ENCODE measurements around the gene PPP1R3A.

PPP1R3A gene

DNA sequence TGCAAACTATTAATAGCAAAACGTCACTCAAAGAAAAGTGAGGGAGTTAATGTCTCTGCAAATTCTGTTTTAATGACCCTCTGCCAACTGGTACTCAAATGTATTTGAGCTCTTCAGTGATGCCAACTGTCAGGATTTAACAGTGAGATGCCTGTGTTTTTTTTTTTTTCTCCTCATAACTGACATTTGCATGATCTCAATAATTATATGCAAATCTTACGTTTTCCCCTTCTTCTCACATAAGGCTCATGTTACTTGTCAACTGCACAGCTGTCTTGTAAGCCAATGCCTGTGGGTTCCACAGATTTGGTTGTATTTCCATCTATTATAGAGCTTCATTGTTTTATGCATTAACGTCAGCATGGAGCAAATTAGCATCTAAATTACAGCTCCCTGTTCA, 38.2 kb downstream of the PPP1R3A start:
- no peak for DNase-seq (ENCODE audit: low read depth in 2 of 2, low spot score in 1 of 2)

DNA sequence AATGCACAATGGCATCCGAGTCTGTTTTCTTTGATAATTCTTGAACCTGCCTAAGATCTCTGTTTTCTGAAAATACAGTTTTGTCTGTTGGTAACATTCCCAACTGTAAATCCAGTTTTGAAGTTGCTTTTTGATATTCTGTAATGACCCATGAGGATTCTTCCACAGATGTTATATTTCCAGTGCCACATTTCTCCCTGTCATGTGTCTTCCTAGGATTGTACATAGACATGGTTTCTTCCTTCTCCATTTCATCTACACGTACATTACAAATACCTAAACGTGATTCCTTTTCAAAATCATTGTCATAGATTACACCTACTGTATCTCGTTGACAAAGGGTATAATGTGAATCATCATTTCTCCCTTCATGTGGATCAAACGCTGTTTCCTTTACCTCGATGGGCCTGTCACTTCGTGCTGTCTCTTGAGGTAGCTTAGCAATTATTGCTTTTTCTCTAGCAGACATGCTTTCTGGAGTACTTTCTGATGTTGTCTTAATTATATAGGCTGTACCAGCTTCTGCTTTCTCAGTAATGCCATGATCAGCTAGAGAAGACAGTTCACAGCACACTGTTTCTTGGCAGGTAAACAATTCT, 40.3 kb downstream of the PPP1R3A start:
- no peak for DNase-seq (ENCODE audit: low read depth in 2 of 2, low spot score in 1 of 2)

DNA sequence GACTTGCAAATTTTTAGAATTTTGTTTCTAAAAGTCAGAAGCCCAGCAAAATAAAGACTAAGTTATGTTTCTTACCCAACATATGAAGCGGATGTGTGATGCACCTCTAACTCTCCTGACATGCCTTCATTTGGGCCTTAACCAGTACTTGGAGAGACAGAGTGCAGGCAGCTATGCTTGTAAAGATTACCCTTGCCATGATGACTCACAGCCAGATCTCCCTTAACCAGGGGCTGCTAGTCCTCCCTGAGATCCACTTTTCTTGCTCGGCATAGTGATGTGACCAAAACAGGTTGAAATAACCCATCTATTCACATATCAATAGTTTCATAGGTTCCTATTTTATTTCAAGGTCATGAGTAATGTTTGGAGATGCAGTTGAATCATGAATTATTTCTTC, 43.6 kb downstream of the PPP1R3A start:
- DNase-seq (ENCODE audit: low read depth in 2 of 2, low spot score in 1 of 2) = no peak

DNA sequence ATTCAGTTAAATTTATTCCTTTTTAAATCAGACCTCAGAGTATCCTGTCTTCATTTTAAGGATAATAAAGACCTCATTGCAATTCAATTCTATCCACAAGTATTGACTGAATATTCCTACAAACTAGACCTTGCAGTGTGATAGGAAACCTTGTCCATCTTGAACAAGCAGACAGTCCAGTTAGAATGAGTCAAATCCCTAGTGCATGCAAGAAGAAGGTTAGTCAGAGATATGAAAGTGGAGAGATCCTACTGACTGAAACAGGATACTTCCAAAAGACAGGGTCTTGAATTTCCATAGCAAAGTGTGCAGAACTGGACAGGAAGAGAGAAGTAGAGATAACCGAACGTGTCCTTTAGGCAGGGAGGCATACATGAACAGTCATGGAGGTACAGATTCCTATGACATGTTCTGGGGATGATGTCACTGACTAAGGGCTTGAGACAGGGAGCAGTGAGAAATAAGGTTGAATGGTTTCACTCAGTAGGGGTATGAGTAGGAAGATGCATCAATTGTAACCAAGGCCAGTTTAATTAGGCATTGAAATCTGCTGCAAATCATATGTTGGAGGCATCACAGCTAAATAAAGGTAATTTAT, 45.2 kb downstream of the PPP1R3A start:
- no peak for DNase-seq (ENCODE audit: low read depth in 2 of 2, low spot score in 1 of 2)

DNA sequence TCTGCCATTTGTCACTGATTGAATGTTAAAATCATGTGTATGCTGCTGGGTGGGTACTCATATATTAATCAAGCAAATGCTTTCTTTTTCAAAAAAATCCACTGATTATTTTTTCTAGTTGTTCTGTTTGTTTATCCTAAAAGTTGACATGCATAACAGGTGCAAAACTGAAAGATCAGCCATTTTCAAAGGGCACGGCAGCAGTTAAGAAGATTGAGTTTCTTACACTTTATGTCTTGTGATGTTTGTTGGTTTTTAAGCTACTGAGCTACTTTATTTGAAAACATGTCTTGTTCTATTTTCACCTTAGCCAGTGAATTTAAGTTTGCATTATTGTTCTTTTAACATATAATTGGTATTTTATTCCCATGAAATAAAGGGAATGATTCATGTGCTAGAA, 45.8 kb downstream of the PPP1R3A start:
- DNase-seq (ENCODE audit: low read depth in 2 of 2, low spot score in 1 of 2) = no peak

DNA sequence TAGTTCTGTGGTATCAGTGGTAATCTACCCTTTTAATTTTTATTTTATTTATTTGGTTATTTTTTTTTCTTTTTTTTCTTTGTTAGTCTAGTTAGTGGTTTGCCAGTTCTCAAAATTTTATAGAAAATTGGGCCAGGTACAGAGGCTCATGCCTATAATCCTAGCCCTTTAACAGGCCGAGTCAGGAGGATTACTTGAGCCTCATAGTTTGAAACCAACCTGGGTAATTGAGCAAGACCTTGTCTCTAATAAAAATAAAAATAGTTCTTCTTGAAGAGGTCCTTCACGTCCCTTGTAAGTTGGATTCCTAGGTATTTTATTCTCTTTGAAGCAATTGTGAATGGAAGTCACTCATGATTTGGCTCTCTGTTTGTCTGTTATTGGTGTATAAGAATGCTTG, 51.5 kb downstream of the PPP1R3A start:
- no peak for DNase-seq (ENCODE audit: low read depth in 2 of 2, low spot score in 1 of 2)

DNA sequence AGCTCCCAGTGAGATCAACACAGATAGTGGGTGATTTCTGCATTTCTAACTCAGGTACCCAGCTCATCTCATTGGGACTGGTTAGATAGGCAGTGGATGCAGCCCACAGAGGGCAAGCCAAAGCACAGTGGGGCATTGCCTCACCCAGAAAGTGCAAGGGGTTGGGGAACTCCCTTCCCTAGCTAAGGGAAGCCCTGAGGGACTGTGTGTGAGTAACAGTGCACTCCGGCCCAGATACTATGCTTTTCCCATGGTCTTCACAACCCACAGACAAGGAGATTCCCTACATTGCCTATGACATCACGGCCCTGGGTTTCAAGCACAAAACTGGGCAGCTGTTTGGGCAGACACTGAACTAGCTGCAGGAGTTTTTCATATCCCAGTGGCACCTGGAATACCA, 62.8 kb downstream of the PPP1R3A start:
- DNase-seq (ENCODE audit: low read depth in 2 of 2, low spot score in 1 of 2) = no peak

DNA sequence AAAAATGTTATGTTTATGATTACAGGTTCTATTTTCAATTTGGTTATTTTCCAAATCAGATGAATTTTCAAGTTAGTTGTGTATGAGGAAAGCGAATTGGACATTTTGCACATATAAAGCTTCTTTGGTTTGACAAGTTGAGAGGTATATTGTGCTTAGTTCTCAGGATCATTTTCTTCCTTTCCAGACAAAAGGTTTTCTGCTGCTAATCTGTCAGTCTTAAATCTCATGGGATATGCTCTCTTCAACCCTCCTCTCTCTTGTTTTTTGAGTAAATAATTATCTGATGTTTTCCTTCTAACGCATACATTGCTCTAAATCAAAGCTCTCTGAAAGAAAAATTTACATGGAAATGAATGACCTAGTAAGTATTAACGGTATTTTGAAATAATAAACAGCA, 77.9 kb downstream of the PPP1R3A start:
- DNase-seq (ENCODE audit: low read depth in 2 of 2, low spot score in 1 of 2) = no peak

DNA sequence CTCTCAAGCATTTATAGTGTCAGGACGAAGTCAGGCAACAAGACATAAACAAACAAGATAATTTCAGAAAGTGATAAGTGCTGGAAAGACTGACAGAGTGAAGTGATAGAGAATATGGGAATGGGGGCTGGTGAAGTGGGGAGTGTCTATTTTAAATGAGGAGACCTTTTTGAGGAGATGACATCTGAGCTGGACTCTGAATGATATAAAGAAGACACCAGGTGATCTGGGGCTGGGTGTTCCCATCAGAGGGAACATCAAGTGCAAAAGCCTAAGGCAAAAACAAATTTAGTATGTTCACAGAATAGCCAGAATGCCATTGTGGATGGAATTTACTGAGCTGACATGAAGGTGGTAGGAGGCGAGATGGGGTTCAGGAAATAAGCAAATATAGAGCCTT, 83.4 kb downstream of the PPP1R3A start:
- DNase-seq (ENCODE audit: low read depth in 2 of 2, low spot score in 1 of 2) = no peak

DNA sequence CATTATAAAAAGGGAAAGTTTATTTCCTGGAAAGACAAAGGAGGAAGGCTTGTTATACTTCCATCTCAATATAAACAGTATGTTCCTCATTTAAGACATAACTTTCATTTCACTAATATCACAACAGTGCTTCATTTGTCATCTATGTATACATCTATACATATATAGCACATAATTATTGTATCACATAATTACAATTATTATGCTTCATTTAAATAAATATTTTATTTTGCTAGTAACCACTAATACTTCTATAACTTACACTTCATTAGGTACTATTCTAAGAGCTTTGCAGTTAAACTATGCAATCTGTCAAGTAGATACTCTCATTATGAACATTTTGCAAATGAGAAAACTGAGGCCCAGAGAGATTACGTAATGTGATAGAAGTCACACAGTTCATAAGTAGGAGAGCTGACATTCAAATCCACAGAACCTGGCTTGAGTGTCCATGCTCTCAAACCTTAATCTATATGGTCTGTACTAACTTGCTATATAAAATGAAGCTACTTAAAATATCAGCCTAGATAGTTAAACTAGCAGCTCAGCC, 86.5 kb downstream of the PPP1R3A start:
- no peak for DNase-seq (ENCODE audit: low read depth in 2 of 2, low spot score in 1 of 2)

DNA sequence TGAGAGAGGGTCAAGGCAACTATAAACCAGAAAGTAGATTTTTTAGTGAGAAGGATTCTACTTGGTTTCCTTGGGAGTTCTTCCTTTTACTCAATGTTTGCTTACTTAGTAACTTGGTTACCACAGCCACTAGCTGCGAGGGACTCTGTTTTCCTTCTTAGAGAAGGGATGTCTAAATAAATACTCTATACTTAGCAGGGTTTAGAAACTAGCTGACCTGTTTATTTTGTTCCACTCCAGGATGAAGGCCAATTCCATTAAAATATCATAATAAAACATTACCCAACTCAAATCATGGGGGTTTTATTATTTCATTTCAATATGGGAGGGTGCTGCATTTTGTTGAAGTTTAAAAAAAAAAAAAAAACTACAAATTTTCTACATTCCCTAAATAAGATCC, 87.3 kb downstream of the PPP1R3A start:
- no peak for DNase-seq (ENCODE audit: low read depth in 2 of 2, low spot score in 1 of 2)

DNA sequence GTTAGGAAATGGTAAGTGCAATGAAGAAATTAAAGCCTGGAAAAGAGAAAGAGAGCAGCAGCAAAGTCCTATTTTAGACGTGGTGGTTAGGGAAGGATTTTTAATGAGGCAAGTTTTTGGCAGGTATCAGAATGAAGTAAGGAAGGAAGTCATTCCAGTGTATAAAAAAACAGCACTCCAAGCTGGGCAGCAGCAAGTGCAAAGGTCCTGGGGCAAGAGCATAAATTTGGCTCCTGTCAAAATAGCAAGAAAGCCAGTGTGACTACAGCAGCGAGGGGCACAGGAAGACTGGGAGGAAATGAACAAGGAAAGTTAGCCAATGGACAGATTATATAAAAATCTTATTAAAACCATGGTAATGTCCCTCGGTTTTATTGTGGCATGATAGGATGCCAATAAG, 90.2 kb downstream of the PPP1R3A start:
- DNase-seq (ENCODE audit: low read depth in 2 of 2, low spot score in 1 of 2) = no peak

Measured in stimulated activated CD8-positive, alpha-beta memory T cell treated with anti-CD3 and anti-CD28 coated beads, Interleukin-4, amount 100 ng/mL, for 4 hours (primary cell).